ENCODE data around the gene ID2.

- TF ChIP-seq FOSL1 (CRISPR knock-in tag; IDR thresholded peaks at IDR 0.05; ENCODE audit: borderline replicate concordance) (no peak), EP300 (IDR thresholded peaks at IDR 0.05; ENCODE audit: low read depth in 2 of 2, low read length in 2 of 2) (no peak), EP300 (CRISPR knock-in tag; IDR thresholded peaks at IDR 0.05; ENCODE audit: borderline replicate concordance) (no peak), MXD3 (CRISPR knock-in tag; IDR thresholded peaks at IDR 0.05) (no peak), ZNF20 (CRISPR knock-in tag; IDR thresholded peaks at IDR 0.05) (no peak)
These were observed 17.9 kb upstream of the ID2 start for GRCh38 chr2:8663997-8664396.

All from HepG2 (cell line).